Spleen (tissue), 7 donors: Measurements from ENCODE around the gene DNM1.

ENCODE experiments used
- POLR2A ChIP-seq, 3 donors: fragments of 450-650 bp; IDR thresholded peaks; one replicate each; pipeline ENCODE4 v1.5.1; 2017; ENCODE audit warnings: antibody characterized with exemption in 3 of 3, mild to moderate bottlenecking in 1 of 3
- TF ChIP-seq, protein P1 (sequence below), 11 experiments: fragments of 200-600 bp in 7 of 11; fragments of 450-650 bp in 4 of 11; sonication (generic) in 4 of 11; IDR thresholded peaks in 8 of 11; conservative IDR thresholded peaks in 3 of 11; 1 replicate in 7 of 11; 2 replicates in 4 of 11; pipeline versions ENCODE4 v1.4.0 to v1.8.0; 2016 to 2021; ENCODE audit warnings: antibody characterized with exemption in 11 of 11, inconsistent platforms in 4 of 11, mild to moderate bottlenecking in 1 of 11
- donor health status: DM: no; HTN: no; CAD: no; lungs with moderate emphysema.
- donor health status: DM: no; HTN: no; CAD: no.
- donor health status: DM: no; HTN: no; CAD: no.

GRCh38 chr9:128293091-128293490 lies 89.9 kb downstream of the DNM1 start:
- TF ChIP-seq, protein P1, sequence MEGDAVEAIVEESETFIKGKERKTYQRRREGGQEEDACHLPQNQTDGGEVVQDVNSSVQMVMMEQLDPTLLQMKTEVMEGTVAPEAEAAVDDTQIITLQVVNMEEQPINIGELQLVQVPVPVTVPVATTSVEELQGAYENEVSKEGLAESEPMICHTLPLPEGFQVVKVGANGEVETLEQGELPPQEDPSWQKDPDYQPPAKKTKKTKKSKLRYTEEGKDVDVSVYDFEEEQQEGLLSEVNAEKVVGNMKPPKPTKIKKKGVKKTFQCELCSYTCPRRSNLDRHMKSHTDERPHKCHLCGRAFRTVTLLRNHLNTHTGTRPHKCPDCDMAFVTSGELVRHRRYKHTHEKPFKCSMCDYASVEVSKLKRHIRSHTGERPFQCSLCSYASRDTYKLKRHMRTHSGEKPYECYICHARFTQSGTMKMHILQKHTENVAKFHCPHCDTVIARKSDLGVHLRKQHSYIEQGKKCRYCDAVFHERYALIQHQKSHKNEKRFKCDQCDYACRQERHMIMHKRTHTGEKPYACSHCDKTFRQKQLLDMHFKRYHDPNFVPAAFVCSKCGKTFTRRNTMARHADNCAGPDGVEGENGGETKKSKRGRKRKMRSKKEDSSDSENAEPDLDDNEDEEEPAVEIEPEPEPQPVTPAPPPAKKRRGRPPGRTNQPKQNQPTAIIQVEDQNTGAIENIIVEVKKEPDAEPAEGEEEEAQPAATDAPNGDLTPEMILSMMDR (IDR thresholded peaks at IDR 0.05 in 8 of 11, conservative IDR thresholded peaks at IDR 0.05 in 3 of 11): no peak
- no peak for TF ChIP-seq POLR2A (IDR thresholded peaks at IDR 0.05)
